Measurements from ENCODE around the gene BMERB1. TPM values are rescaled to one million over a fixed set of nuclear protein-coding genes. Genes with fewer than 3 reads are reported as not detected.
"Not testable (repeated sequence)": the region's sequence is repeated elsewhere in the genome, so short reads cannot be mapped to it uniquely, and the experiment has no call there.

The BMERB1 gene
- polyA plus RNA-seq, 10 donors: 19.2 to 29.5 (median 24.3) TPM

GRCh38 chr16:15553313-15554088, 119.1 kb downstream of the BMERB1 start:
- no peak for DNase-seq

DNA sequence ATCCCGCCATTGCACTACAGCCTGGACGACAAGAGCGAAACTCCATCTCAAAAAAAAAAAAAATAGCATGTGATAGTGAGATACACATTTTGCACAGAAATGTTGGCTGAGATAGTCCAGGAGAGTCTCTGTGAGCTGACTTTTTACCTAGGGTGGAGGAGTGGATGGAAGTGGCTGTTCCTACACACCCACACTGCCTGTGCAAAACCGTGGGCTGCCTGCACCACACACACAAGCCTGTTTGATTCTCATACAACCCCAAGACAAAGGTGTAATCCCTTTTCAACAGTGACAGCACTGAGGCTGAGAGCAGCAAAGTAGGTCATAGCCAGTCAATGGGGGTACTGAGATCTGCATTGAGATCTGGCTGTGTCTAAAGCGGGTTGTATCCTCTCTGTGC, 121.7 kb downstream of the BMERB1 start:
- DNase-seq: no peak

DNA sequence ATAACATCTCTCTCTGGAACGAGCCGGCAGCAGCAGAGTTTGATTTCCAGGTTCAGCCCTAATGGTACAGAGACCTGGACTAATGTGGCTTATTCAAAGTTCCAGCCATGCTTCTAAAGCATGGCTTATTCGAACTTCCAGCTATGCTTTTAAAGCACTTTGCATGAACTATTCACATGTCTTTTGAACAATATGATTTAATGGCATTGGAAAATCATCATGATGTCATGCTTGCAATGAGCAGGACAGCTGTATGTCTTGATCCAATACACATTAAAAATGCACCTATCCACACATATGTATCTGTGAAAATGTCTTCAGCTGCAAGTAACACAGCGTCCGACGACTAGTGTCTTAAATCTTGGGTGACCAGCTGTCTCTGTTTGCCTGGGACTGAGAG, 122.9 kb downstream of the BMERB1 start:
- no peak for DNase-seq

- no peak for DNase-seq
Observed at GRCh38 chr16:15559176-15559575, 124.8 kb downstream of the BMERB1 start.

DNA sequence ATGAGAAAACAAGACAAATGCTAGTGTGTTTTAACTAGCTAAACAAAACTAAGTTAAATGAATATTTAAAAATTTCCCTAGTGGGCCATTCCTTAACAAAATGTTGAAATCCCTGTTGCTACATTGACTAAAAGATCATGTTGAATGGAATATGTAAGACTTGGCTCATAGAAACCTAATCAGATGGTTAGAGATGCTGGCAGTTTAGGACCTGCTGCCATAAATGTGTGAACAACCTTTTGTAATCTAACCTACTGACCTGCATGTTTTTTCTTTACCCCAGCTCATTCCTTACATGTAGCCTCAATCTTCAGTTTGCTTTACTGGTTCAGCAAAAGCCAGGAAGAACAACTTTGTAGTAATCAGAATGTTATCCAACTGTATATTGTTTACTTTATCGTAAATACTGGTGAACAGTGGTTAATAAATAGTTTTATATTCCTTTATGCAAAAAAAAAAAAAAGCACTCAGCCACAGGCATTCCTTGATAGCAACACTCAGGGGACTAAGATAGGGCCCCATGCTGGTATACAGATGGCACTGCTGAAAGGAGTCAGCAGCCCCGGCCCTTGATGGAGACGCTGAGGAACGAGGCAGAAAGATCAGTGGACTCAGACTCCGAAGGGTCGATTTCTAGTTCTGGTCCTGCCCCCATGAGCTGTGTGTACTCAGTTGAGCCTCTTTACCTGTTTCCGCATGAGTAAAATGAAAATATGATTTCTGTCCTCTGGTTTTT, 130.4 kb downstream of the BMERB1 start:
- no peak for DNase-seq

DNA sequence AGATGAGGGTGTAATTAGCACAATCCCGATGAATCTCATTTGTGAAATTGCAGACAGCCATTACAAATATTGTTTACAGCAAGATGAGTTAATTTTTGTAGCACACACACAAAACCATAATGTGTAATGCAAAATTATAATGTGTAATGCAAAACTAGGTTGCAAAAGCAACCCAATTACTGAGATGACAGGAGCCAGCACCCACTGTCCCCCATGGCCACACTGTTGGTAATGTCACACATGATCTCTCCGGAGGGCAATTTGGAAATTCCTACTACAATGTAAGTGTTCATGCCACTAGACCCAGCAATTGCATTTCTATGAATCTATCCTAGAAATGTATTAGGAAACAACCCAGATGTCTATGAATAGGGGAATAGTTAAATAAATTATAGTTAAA, 131.7 kb downstream of the BMERB1 start:
- DNase-seq: no peak

- no peak for DNase-seq
Observed at GRCh38 chr16:15567823-15568222, 133.4 kb downstream of the BMERB1 start.

DNA sequence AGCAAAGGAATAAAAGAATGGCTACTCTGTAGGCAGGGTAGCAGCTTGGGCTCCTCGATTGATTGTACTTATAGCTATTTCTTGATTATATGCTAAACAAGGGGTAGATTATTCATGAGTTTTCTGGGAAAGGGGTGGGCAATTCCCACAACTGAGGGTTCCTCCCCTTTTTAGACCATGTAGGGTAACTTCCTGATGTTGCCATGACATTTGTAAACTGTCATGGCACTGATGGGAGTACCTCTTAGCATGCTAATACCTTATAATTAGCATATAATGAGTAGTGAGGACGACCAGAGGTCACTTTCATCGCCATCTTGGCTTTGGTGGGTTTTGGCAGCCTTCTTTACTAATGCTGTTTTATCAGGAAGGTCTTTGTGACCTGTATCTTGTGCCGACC, 136.3 kb downstream of the BMERB1 start:
- not testable (repeated sequence) for DNase-seq

GRCh38 chr16:15571557-15571956, 137.2 kb downstream of the BMERB1 start:
- no peak for DNase-seq

GRCh38 chr16:15572329-15573001, 138.1 kb downstream of the BMERB1 start:
- DNase-seq: peak in 2 of 3 donors; percentile 34 to 47

DNA sequence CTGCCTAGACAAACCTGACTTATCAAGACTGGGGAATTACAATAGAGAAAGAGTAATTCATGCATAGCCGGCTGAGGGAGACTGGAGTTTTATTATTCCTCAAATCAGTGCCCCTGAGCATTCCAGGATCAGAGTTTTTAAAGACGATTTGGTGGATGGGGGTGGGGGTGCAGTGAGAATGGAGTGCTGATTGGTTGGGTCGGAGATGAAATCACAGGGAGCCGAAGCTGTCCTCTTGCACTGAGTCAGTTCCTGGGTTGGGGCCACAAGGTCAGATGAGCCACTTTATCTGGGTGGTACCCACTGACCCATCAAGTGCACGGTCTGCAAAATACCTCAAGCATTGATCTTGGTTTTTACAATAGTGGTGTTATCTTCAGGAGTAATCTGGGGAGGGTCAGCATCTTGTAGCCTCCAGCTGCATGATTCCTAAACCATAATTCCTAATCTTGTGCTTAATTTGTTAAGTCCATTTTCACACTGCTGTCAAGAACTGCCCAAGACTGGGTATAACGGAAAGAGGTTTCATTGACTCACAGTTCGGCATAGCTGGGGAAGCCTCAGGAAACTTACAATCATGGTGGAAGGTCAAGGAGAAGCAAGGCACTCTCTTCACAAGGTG, 139.0 kb downstream of the BMERB1 start:
- no peak for DNase-seq

GRCh38 chr16:15573896-15574613, 139.7 kb downstream of the BMERB1 start:
- DNase-seq: not testable (repeated sequence)

DNA sequence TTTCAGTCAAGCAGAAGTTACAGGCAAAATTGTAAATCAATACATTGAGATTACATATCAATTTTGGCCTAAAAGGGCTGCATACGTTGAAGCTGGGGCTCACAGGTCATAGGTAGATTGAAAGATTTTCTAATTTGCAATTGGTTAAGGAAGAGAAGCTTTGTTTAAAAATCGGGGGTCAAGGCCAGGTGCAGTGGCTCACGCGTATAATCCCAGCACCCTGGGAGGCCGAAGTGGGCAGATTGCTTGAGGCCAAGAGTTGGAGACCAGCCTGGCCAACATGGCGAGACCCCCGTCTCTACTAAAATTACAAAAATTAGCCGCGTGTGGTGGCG, 140.2 kb downstream of the BMERB1 start:
- DNase-seq: no peak

GRCh38 chr16:15575293-15576049, 141.1 kb downstream of the BMERB1 start:
- no peak for DNase-seq

GRCh38 chr16:15576960-15577958, 142.9 kb downstream of the BMERB1 start:
- no peak for DNase-seq

DNA sequence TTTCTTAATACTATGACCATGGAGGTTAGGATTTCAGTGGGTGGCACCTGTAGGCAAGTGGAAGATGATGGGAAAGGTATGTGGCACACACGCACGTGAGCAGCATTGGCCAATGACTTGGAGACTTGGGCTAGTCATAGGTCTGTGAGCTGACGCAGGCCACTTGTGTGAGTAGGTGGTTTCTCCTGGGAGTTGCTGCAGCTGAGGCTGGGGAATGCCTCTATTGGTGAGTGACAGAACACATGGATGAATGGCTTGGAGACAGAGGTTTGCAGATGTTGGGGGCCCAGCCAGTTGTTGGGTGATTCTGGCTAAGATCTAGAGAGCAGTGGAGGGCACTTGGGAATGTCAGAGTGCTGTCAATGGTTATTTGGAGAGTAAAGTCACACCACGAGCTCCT, 144.4 kb downstream of the BMERB1 start:
- no peak for DNase-seq

DNA sequence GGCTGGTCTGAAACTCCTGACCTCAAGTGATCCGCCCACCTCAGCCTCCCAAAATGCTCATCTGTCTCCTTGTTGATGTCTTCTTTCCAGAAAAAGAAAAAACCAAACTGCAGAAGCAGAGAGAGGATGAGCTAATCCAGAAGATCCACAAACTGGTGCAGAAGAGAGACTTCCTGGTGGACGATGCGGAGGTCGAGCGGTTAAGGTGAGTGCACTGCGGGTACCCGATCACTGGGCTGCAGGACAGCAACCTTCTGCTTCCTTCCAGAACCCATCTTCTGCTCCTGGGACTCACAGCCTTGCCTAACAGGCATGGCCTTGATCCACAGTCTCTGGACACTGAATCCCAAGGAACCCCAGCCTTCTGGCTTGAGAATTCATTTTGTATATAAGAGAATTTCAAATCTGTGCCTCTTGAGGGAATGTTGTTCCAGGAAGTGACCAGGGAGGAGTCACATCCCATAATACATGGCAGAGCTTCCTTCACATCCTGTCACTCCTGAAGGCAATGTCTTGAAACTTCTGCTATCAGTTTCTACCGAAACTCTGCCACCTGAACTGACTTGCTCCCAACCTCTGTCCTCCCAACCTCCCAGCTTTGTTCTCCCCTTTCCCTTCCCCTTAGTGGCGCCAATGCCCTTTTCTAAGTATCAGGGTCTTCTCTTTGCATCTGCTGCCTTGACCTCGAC, 146.9 kb downstream of the BMERB1 start:
- no peak for DNase-seq

DNA sequence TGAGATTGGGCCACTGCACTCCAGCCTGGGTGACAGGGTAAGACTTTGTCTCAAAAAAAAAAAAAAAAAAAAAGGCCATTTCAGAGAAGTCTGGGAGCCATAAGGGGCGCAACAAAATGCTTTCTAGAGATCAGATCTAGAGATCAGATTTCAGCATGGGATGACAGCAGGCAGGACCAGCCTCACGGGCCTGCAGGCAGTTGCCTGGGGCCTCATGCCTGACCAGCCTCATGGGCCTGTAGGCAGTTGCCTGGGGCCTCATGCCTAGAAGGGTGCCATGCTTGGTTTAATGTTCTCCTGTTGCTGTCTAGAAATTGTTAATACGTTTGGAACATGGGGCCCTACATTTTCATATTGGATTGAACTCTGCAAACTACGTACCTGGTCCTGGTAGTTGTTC, 149.1 kb downstream of the BMERB1 start:
- DNase-seq: no peak

GRCh38 chr16:15585956-15586355, 151.6 kb downstream of the BMERB1 start:
- DNase-seq: no peak
